Testis (tissue), 3 donors: ENCODE data around the gene ASB12. TPM values are rescaled to one million over a fixed set of nuclear protein-coding genes. Genes with fewer than 3 reads are reported as not detected.

ENCODE experiments used
- DNase-seq: peaks from one replicate; pipeline ENCODE4 v3.0.0-alpha.2; 2019
- H3K27ac ChIP-seq, 2 donors: fragments of 200-600 bp; sonication (generic); one replicate each; pipeline ENCODE4 v1.5.1; 2019
- H3K27me3 ChIP-seq: fragments of 200-600 bp; sonication (generic); one replicate; pipeline ENCODE4 v1.5.1; 2019
- H3K36me3 ChIP-seq: fragments of 200-600 bp; sonication (generic); one replicate; pipeline ENCODE4 v1.5.1; 2017; ENCODE audit warnings: low read depth; ENCODE audit errors: missing control alignments
- H3K4me1 ChIP-seq: fragments of 200-600 bp; sonication (generic); one replicate; pipeline ENCODE4 v1.5.1; 2019
- H3K4me3 ChIP-seq, 2 donors: fragments of 200-600 bp; sonication (generic); one replicate each; pipeline ENCODE4 v1.5.1; 2017 to 2019
- H3K9me3 ChIP-seq: fragments of 200-600 bp; sonication (generic); one replicate; pipeline ENCODE4 v1.5.1; 2017
- CTCF ChIP-seq, 3 experiments: fragments of 450-650 bp in 2 of 3; fragments of 200-600 bp in 1 of 3; sonication (generic) in 1 of 3; IDR thresholded peaks; one replicate each; pipeline ENCODE4 v1.5.1; 2016 to 2019; ENCODE audit warnings: antibody characterized with exemption in 3 of 3, mild to moderate bottlenecking in 2 of 3, moderate library complexity in 1 of 3
- POLR2A ChIP-seq: fragments of 450-650 bp; IDR thresholded peaks from one replicate; pipeline ENCODE4 v1.6.1; 2017; ENCODE audit warnings: antibody characterized with exemption, mild to moderate bottlenecking, moderate library complexity
- WGBS, 2 donors: methylation state at CpG; one replicate each; pipeline ENCODE4 v1.1.5; 2018; 5-methylcytosine and 5-hydroxymethylcytosine counted together
- intact Hi-C: fragments of 100-400 bp; cut with DNase I; formaldehyde crosslinking; loops from one replicate; pipeline ENCODE4 v1.15.1; 2023; ENCODE audit warnings: low total_unique reads
- polyA plus RNA-seq: library from polyadenylated mRNA; stranded (reverse); fragments of 350-450 nt; fragmentation: Illumina TruSeq; extraction: RNeasy Lipid Tissue Mini Kit (QIAGEN cat#74804); gene quantifications from one replicate; pipeline ENCODE4 v1.2.3, GENCODE V29; 2014; ENCODE audit warnings: low read depth, low replicate concordance; ENCODE audit not compliant: insufficient read depth
- total RNA-seq, 2 donors: library from RNA; depleted of rRNA; stranded (reverse); fragments of >200 nt; gene quantifications; one replicate each; pipeline ENCODE4 v1.2.3, GENCODE V29; 2016

Gene ASB12
- total and polyA plus RNA-seq, 3 donors from 2014 or later = 0.31 to 0.67 (median 0.62) TPM

GRCh38 chrX:64204252-64204651, 26.2 kb downstream of the ASB12 start:
- no peaks in the 10 kb centered on the region for H3K9me3 ChIP-seq
- 9% methylated on average over 20 of the region's 23 CpGs; no CpG with 5 or more reads in 1 of the 2 donors for WGBS, 2 donors
- H3K36me3 ChIP-seq = no peaks in the 10 kb centered on the region
- DNase-seq = peak; percentile 14
- no peaks in the 10 kb centered on the region for H3K4me1 ChIP-seq
- intact Hi-C loops = no loop called here
- H3K4me3 ChIP-seq = peak overlapping the region; percentile 62 to 71
- H3K27me3 ChIP-seq = no peaks in the 10 kb centered on the region
- H3K27ac ChIP-seq = peak overlapping the region; percentile 72 to 89
- TF ChIP-seq CTCF (IDR thresholded peaks at IDR 0.05) (no peak), POLR2A (no peak)

- Histone ChIP-seq H3K27ac (no peak overlapping the region), H3K27me3 (no peaks in the 10 kb centered on the region), H3K9me3 (no peaks in the 10 kb centered on the region), H3K4me3 (no peak overlapping the region), H3K4me1 (no peaks in the 10 kb centered on the region), H3K36me3 (no peaks in the 10 kb centered on the region)
- TF ChIP-seq POLR2A (no peak), CTCF (IDR thresholded peaks at IDR 0.05) (no peak)
- WGBS, 2 donors = 79 to 85% methylated on average over 2 of the region's 2 CpGs
- intact Hi-C loops = no loop called here
- DNase-seq = no peak
These were observed 27.5 kb downstream of the ASB12 start for GRCh38 chrX:64202808-64203325.

- H3K27ac ChIP-seq = no peak overlapping the region
- TF ChIP-seq CTCF (IDR thresholded peaks at IDR 0.05) (no peak), POLR2A (no peak)
- intact Hi-C loops = no loop called here
These were observed 32.4 kb downstream of the ASB12 start for GRCh38 chrX:64198036-64198435.

GRCh38 chrX:64196606-64197005, 33.8 kb downstream of the ASB12 start:
- Histone ChIP-seq H3K36me3 (no peaks in the 10 kb centered on the region), H3K27me3 (no peaks in the 10 kb centered on the region), H3K27ac (no peak overlapping the region), H3K4me1 (no peaks in the 10 kb centered on the region), H3K4me3 (no peak overlapping the region), H3K9me3 (no peaks in the 10 kb centered on the region)
- DNase-seq = no peak
- TF ChIP-seq POLR2A (no peak), CTCF (IDR thresholded peaks at IDR 0.05) (no peak)
- WGBS, 2 donors = 92 to 96% methylated on average over 2 to 3 of the region's 3 CpGs
- intact Hi-C loops = no loop called here

More at GRCh38 chrX:64198036-64198435, 32.4 kb downstream of the ASB12 start:
- no peak for DNase-seq
- no peaks in the 10 kb centered on the region for H3K9me3 ChIP-seq
- no peaks in the 10 kb centered on the region for H3K27me3 ChIP-seq
- no peaks in the 10 kb centered on the region for H3K4me1 ChIP-seq
- no peak overlapping the region for H3K4me3 ChIP-seq
- no peaks in the 10 kb centered on the region for H3K36me3 ChIP-seq

- 63% methylated on average over 1 of the region's 1 CpG; no CpG with 5 or more reads in 1 of the 2 donors for WGBS, 2 donors
- TF ChIP-seq POLR2A (no peak), CTCF (IDR thresholded peaks at IDR 0.05) (no peak)
These were observed 34.5 kb downstream of the ASB12 start for GRCh38 chrX:64195862-64196261.

More at GRCh38 chrX:64195862-64196261, 34.5 kb downstream of the ASB12 start:
- no peak for DNase-seq
- Histone ChIP-seq H3K9me3 (no peaks in the 10 kb centered on the region), H3K27me3 (no peaks in the 10 kb centered on the region), H3K27ac (no peak overlapping the region), H3K4me1 (no peaks in the 10 kb centered on the region), H3K36me3 (no peaks in the 10 kb centered on the region), H3K4me3 (no peak overlapping the region)
- intact Hi-C loops = no loop called here
